Measurements from ENCODE around the gene RAB11FIP5.

DNA sequence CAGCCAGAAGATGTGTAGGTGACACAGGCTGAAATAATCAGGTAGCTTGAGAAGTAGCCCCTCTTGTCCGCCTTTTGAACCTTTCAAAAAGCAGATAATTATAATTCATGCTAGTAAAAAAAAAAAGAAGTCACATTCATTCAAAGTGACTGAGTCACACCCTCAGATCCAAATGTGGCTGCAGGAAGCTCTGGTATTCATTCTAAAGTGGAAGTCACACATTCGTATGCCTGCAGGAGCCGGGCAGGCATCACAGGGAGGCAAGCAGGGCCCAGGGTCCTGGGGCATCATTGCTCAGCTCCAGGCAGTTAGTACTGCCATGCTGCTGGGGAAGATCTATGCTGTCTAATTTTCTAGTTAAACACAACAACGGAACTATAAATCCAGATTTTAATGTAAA lies 21.7 kb upstream of the RAB11FIP5 start:
- no peak for TF ChIP-seq POLR2A (IDR thresholded peaks at IDR 0.05; ENCODE audit: extremely low read depth, insufficient read length)
- TF ChIP-seq, protein P1, sequence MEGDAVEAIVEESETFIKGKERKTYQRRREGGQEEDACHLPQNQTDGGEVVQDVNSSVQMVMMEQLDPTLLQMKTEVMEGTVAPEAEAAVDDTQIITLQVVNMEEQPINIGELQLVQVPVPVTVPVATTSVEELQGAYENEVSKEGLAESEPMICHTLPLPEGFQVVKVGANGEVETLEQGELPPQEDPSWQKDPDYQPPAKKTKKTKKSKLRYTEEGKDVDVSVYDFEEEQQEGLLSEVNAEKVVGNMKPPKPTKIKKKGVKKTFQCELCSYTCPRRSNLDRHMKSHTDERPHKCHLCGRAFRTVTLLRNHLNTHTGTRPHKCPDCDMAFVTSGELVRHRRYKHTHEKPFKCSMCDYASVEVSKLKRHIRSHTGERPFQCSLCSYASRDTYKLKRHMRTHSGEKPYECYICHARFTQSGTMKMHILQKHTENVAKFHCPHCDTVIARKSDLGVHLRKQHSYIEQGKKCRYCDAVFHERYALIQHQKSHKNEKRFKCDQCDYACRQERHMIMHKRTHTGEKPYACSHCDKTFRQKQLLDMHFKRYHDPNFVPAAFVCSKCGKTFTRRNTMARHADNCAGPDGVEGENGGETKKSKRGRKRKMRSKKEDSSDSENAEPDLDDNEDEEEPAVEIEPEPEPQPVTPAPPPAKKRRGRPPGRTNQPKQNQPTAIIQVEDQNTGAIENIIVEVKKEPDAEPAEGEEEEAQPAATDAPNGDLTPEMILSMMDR (IDR thresholded peaks at IDR 0.05; ENCODE audit: low read depth, low read length): no peak
- TF ChIP-seq, protein P2, sequence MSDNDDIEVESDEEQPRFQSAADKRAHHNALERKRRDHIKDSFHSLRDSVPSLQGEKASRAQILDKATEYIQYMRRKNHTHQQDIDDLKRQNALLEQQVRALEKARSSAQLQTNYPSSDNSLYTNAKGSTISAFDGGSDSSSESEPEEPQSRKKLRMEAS (IDR thresholded peaks at IDR 0.05; ENCODE audit: low read depth, low read length): no peak

Data from NB4 (cell line).